Measurements from ENCODE around the gene PDIK1L. TPM values are rescaled to one million over a fixed set of nuclear protein-coding genes. Genes with fewer than 3 reads are reported as not detected.
A peak's percentile ranks its signal among the peaks of the same experiment; 100 is the strongest.

PDIK1L gene
- total RNA-seq, 2 donors from 2014 or later = 7.1 to 7.3 TPM

DNA sequence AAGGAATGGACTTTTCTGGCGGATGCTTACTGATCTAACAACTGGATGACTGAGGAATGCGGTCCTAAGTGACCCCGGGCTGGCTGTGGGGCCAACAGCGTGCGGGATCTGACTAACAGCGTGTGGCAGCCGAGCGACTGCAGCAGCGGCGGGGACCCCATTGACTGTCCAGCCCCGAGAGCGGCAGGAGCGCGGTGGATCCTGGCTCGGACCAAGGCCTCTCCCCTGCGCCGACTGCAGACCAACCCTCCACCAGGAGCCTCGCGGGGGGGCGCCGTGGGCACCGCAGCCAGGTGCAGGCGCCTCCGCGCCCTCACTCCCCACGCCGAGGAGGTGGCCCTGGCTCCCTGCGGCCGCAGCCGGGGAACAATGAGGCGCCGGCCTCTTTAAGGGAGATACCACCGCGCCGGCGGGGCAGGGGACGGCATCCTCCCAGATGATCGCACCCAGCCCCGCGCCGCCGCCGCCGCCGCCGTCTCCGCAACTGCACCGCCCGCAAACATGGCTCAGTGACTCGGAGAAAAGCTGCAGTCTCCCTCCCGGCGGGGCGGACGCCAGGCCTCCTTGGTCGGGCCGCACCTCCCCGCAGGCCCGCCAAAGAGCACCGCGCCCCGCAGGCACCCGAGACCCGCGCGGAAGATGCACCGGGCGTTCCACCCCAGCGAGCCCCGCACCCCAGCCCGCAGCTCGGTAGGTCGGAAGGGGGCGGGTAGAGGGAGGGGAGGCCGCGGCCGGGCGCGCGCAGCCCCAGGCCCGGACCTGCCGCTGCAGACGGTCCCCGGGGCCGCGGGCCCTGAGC, 694 bp upstream of the PDIK1L start:
- DNase-seq = peak; percentile 91
- TF ChIP-seq, protein P1, sequence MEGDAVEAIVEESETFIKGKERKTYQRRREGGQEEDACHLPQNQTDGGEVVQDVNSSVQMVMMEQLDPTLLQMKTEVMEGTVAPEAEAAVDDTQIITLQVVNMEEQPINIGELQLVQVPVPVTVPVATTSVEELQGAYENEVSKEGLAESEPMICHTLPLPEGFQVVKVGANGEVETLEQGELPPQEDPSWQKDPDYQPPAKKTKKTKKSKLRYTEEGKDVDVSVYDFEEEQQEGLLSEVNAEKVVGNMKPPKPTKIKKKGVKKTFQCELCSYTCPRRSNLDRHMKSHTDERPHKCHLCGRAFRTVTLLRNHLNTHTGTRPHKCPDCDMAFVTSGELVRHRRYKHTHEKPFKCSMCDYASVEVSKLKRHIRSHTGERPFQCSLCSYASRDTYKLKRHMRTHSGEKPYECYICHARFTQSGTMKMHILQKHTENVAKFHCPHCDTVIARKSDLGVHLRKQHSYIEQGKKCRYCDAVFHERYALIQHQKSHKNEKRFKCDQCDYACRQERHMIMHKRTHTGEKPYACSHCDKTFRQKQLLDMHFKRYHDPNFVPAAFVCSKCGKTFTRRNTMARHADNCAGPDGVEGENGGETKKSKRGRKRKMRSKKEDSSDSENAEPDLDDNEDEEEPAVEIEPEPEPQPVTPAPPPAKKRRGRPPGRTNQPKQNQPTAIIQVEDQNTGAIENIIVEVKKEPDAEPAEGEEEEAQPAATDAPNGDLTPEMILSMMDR (conservative IDR thresholded peaks at IDR 0.05) = no peak
- no peaks in the 10 kb centered on the region for H3K9me3 Mint-ChIP-seq
- peaks cover 4% of the 10 kb centered on the region for H3K4me1 ChIP-seq (ENCODE audit: control insufficient read depth, insufficient read depth, low read length)
- peak overlapping the region; percentile 70 for H3K4me3 Mint-ChIP-seq
- no peaks in the 10 kb centered on the region for H3K9me3 ChIP-seq (ENCODE audit: control insufficient read depth, low read length)
- H3K36me3 ChIP-seq (ENCODE audit: control insufficient read depth, insufficient read depth, low read length) = peaks cover 11% of the 10 kb centered on the region
- H3K27ac Mint-ChIP-seq = peak overlapping the region; percentile 75
- H3K27me3 ChIP-seq (ENCODE audit: control insufficient read depth, insufficient read depth, low read length, poor library complexity, severe bottlenecking) = no peaks in the 10 kb centered on the region
- 0 to 2% methylated on average over 26 to 85 of the region's 85 CpGs for WGBS, 2 experiments (ENCODE audit: insufficient coverage in 1 of 2, insufficient read length in 1 of 2)
- H3K27ac ChIP-seq (ENCODE audit: low read depth, low read length) = peak overlapping the region; percentile 95
- H3K27me3 Mint-ChIP-seq (ENCODE audit: insufficient read depth) = peaks cover 14% of the 10 kb centered on the region
- H3K4me3 ChIP-seq (ENCODE audit: low read length) = peak overlapping the region; percentile 86
- peaks cover 11% of the 10 kb centered on the region for H3K4me1 Mint-ChIP-seq
- H3K36me3 Mint-ChIP-seq (ENCODE audit: low read depth) = peaks cover 12% of the 10 kb centered on the region
- peak overlapping the region; percentile 68 for H3K9ac ChIP-seq (ENCODE audit: extremely low read depth, low read length, poor library complexity, severe bottlenecking)

DNA sequence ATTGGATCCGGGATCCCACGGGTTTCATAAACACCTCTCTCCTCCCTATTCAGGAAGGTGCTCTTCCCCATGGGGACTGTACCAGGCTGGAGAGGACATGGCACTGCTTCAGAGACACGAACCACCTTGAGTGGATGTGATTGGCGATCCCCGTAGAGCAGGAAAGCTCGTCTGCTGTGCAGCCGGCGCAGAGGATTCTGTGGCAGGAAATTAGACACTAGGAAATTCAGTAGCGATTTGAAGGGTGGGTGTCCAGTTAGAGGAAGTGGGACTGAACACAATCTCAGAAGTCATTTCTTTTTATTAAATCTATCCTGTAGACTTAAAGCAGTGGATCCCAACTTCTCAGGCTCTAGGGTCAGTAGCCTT, 767 bp downstream of the PDIK1L start:
- H3K27ac Mint-ChIP-seq = peak overlapping the region; percentile 92
- TF ChIP-seq, protein P1 (conservative IDR thresholded peaks at IDR 0.05) = no peak
- no peaks in the 10 kb centered on the region for H3K9me3 Mint-ChIP-seq
- WGBS, 2 experiments (ENCODE audit: insufficient coverage in 1 of 2, insufficient read length in 1 of 2) = 8 to 16% methylated on average over 5 to 9 of the region's 9 CpGs
- Histone ChIP-seq H3K9me3 (ENCODE audit: control insufficient read depth, low read length) (no peaks in the 10 kb centered on the region), H3K4me3 (ENCODE audit: low read length) (peak overlapping the region; percentile 86), H3K4me1 (ENCODE audit: control insufficient read depth, insufficient read depth, low read length) (peaks cover 4% of the 10 kb centered on the region), H3K9ac (ENCODE audit: extremely low read depth, low read length, poor library complexity, severe bottlenecking) (peak overlapping the region; percentile 68), H3K27me3 (ENCODE audit: control insufficient read depth, insufficient read depth, low read length, poor library complexity, severe bottlenecking) (no peaks in the 10 kb centered on the region), H3K36me3 (ENCODE audit: control insufficient read depth, insufficient read depth, low read length) (peaks cover 11% of the 10 kb centered on the region), H3K27ac (ENCODE audit: low read depth, low read length) (peak overlapping the region; percentile 95)
- peaks cover 11% of the 10 kb centered on the region for H3K4me1 Mint-ChIP-seq
- H3K36me3 Mint-ChIP-seq (ENCODE audit: low read depth) = peaks cover 21% of the 10 kb centered on the region
- no peak for DNase-seq
- peak overlapping the region; percentile 70 for H3K4me3 Mint-ChIP-seq
- H3K27me3 Mint-ChIP-seq (ENCODE audit: insufficient read depth) = peaks cover 14% of the 10 kb centered on the region

GRCh38 chr1:26114165-26114927, 2.7 kb downstream of the PDIK1L start:
- no peak overlapping the region for H3K4me3 Mint-ChIP-seq
- TF ChIP-seq, protein P1 (conservative IDR thresholded peaks at IDR 0.05) = no peak

More at GRCh38 chr1:26114165-26114927, 2.7 kb downstream of the PDIK1L start:
- Mint-ChIP-seq H3K9me3 (no peaks in the 10 kb centered on the region), H3K27ac (no peak overlapping the region), H3K36me3 (ENCODE audit: low read depth) (peaks cover 35% of the 10 kb centered on the region), H3K27me3 (ENCODE audit: insufficient read depth) (peaks cover 13% of the 10 kb centered on the region), H3K4me1 (peaks cover 11% of the 10 kb centered on the region)
- Histone ChIP-seq H3K27ac (ENCODE audit: low read depth, low read length) (no peak overlapping the region), H3K4me3 (ENCODE audit: low read length) (no peak overlapping the region), H3K9me3 (ENCODE audit: control insufficient read depth, low read length) (no peaks in the 10 kb centered on the region), H3K9ac (ENCODE audit: extremely low read depth, low read length, poor library complexity, severe bottlenecking) (no peak overlapping the region), H3K4me1 (ENCODE audit: control insufficient read depth, insufficient read depth, low read length) (peaks cover 4% of the 10 kb centered on the region), H3K27me3 (ENCODE audit: control insufficient read depth, insufficient read depth, low read length, poor library complexity, severe bottlenecking) (no peaks in the 10 kb centered on the region), H3K36me3 (ENCODE audit: control insufficient read depth, insufficient read depth, low read length) (peaks cover 24% of the 10 kb centered on the region)
- WGBS, 2 experiments (ENCODE audit: insufficient coverage in 1 of 2, insufficient read length in 1 of 2) = 96 to 97% methylated on average over 12 of the region's 12 CpGs
- no peak for DNase-seq

All from endodermal cell (in vitro differentiated cells).